HEK293 (cell line): ENCODE data around the gene ZSWIM4.

ENCODE experiments used
- CTCF ChIA-PET: fragments of 350-600 bp; formaldehyde crosslinking; extraction: SDS; loops from one replicate; lab custom pipeline; 2021; ENCODE audit warnings: antibody characterized with exemption; lab: Yijun Ruan, JAX
- POLR2A ChIA-PET: fragments of 300-600 bp; formaldehyde crosslinking; extraction: SDS; loops from one replicate; lab custom pipeline; 2020; ENCODE audit warnings: antibody characterized with exemption, inconsistent platforms; lab: Yijun Ruan, JAX
- H3K27ac ChIP-seq: fragments of 200-500 bp; sonication (Bioruptor generic); 2 replicates; pipeline ENCODE4 v1.5.1; 2014; ENCODE audit warnings: low read depth, low read length, control low read depth, inconsistent platforms; ENCODE audit errors: extremely low read depth
- H3K36me3 ChIP-seq, 2 experiments: fragments of 200-500 bp in 1 of 2; sonication (Bioruptor generic) in 1 of 2; 1 replicate in 1 of 2; 2 replicates in 1 of 2; pipeline ENCODE4 v1.5.1; 2014 to 2017; ENCODE audit warnings: inconsistent platforms in 2 of 2, low read length in 2 of 2; ENCODE audit not compliant: control insufficient read depth in 2 of 2, insufficient read depth in 1 of 2
- H3K4me1 ChIP-seq: fragments of 200-500 bp; sonication (Bioruptor generic); 2 replicates; pipeline ENCODE4 v1.5.1; 2014; ENCODE audit warnings: mild to moderate bottlenecking, low read length, inconsistent platforms; ENCODE audit not compliant: control insufficient read depth, insufficient read depth
- H3K4me3 ChIP-seq: 2 replicates; pipeline ENCODE4 v1.5.1; 2011; ENCODE audit warnings: low read depth, mild to moderate bottlenecking, control low read depth, low read length, moderate library complexity
- H3K9me3 ChIP-seq: fragments of 200-500 bp; sonication (Bioruptor generic); 2 replicates; pipeline ENCODE4 v1.5.1; 2014; ENCODE audit warnings: low read depth, low read length, inconsistent platforms; ENCODE audit not compliant: control insufficient read depth, insufficient read depth
- BCL6B ChIP-seq: fragments of 450-650 bp; formaldehyde crosslinking; IDR thresholded peaks from 2 replicates; pipeline ENCODE4 v1.5.1; 2017; ENCODE audit warnings: missing biosample characterization, missing genetic modification characterization
- CTCF ChIP-seq: fragments of 450-650 bp; formaldehyde crosslinking; IDR thresholded peaks from 2 replicates; pipeline ENCODE4 v1.5.1; 2016; ENCODE audit warnings: missing biosample characterization, missing genetic modification characterization
- PBX3 ChIP-seq: sonication (generic); formaldehyde crosslinking; IDR thresholded peaks from 2 replicates; pipeline ENCODE4 v1.8.1; 2022; ENCODE audit warnings: mild to moderate bottlenecking, moderate library complexity, missing genetic modification reagents
- PRDM4 ChIP-seq: fragments of 450-650 bp; formaldehyde crosslinking; IDR thresholded peaks from 2 replicates; pipeline ENCODE4 v1.5.1; 2017; ENCODE audit warnings: missing biosample characterization, missing genetic modification characterization
- ZBTB11 ChIP-seq: fragments of 450-650 bp; formaldehyde crosslinking; conservative IDR thresholded peaks from 2 replicates; pipeline ENCODE4 v1.5.1; 2016; ENCODE audit warnings: low read depth, missing biosample characterization, missing genetic modification characterization
- ZBTB6 ChIP-seq: fragments of 450-650 bp; formaldehyde crosslinking; IDR thresholded peaks from 2 replicates; pipeline ENCODE4 v1.5.1; 2017; ENCODE audit warnings: missing biosample characterization, missing genetic modification characterization
- ZNF23 ChIP-seq: fragments of 450-650 bp; formaldehyde crosslinking; IDR thresholded peaks from 2 replicates; pipeline ENCODE4 v1.5.1; 2016; ENCODE audit warnings: missing biosample characterization, missing genetic modification characterization, borderline replicate concordance
- ZNF239 ChIP-seq: fragments of 450-650 bp; formaldehyde crosslinking; IDR thresholded peaks from 2 replicates; pipeline ENCODE4 v1.5.1; 2016; ENCODE audit warnings: missing biosample characterization, missing genetic modification characterization
- ZNF473 ChIP-seq: fragments of 450-650 bp; formaldehyde crosslinking; IDR thresholded peaks from 2 replicates; pipeline ENCODE4 v1.5.1; 2017; ENCODE audit warnings: missing biosample characterization, missing genetic modification characterization
- ZNF488 ChIP-seq: fragments of 450-650 bp; formaldehyde crosslinking; IDR thresholded peaks from 2 replicates; pipeline ENCODE4 v1.5.1; 2016; ENCODE audit warnings: missing biosample characterization, missing genetic modification characterization
- ZNF626 ChIP-seq: fragments of 450-650 bp; sonication (Bioruptor Pico); formaldehyde crosslinking; IDR thresholded peaks from 2 replicates; pipeline ENCODE4 v1.5.1; 2018; ENCODE audit warnings: missing biosample characterization, missing genetic modification characterization, inconsistent platforms
- ZNF677 ChIP-seq: fragments of 450-650 bp; IDR thresholded peaks from 2 replicates; pipeline ENCODE4 v1.5.0; 2018; ENCODE audit warnings: missing biosample characterization, mild to moderate bottlenecking, missing genetic modification characterization, moderate library complexity
- ZNF692 ChIP-seq: fragments of 450-650 bp; formaldehyde crosslinking; IDR thresholded peaks from 2 replicates; pipeline ENCODE4 v1.5.1; 2016; ENCODE audit warnings: missing biosample characterization, missing genetic modification characterization
- ZNF76 ChIP-seq: fragments of 450-650 bp; formaldehyde crosslinking; IDR thresholded peaks from 2 replicates; pipeline ENCODE4; 2016; ENCODE audit warnings: low read depth, missing biosample characterization, missing genetic modification characterization, borderline replicate concordance
- ZSCAN4 ChIP-seq: fragments of 450-650 bp; formaldehyde crosslinking; IDR thresholded peaks from 2 replicates; pipeline ENCODE4 v1.5.1; 2017; ENCODE audit warnings: missing biosample characterization, missing genetic modification characterization

Gene ZSWIM4

GRCh38 chr19:13784731-13785452 is 10.4 kb upstream of the ZSWIM4 start (continued):
- 0 out of 2 replicates have a peak, but pooled peaks have one; percentile 27 for TF ChIP-seq CTCF (tag by site-specific recombination)
- TF ChIP-seq PBX3 (CRISPR knock-in tag): no peak
- TF ChIP-seq ZNF692: no peak

GRCh38 chr19:13788991-13789390 is 6.3 kb upstream of the ZSWIM4 start:
- ChIA-PET CTCF (no interaction called here), POLR2A (interaction anchor here (1.0 to 1.9 kb wide), 2 partner anchors 9 to 15 kb away, joined by 3 to 7 read pairs; partner anchors contain the start of gene C19orf53)
- Histone ChIP-seq H3K27ac (no peak overlapping the region), H3K4me1 (no peaks in the 10 kb centered on the region; the same call in 1 of the 2 replicates), H3K9me3 (no peaks in the 10 kb centered on the region), H3K4me3 (no peak overlapping the region), H3K36me3 (no peaks in the 10 kb centered on the region)
- no peak for TF ChIP-seq BCL6B (tag by site-specific recombination)
- TF ChIP-seq ZBTB6: peak; percentile 85; the same call in 1 of the 2 replicates

GRCh38 chr19:13790354-13790753 is 4.9 kb upstream of the ZSWIM4 start:
- POLR2A ChIA-PET: no interaction called here
- CTCF ChIA-PET: interaction anchor here (1.0 kb wide), 1 partner anchor 283 kb away, joined by 3 read pairs; no protein-coding TSS in a partner anchor
- Histone ChIP-seq H3K4me1 (peaks cover 5% of the 10 kb centered on the region), H3K36me3 (no peaks in the 10 kb centered on the region), H3K9me3 (no peaks in the 10 kb centered on the region), H3K27ac (no peak overlapping the region), H3K4me3 (no peak overlapping the region)
- TF ChIP-seq ZNF23 (no peak), ZNF488 (tag by site-specific recombination) (no peak), ZNF76 (tag by site-specific recombination) (no peak), ZNF473 (tag by site-specific recombination) (no peak), ZNF626 (tag by site-specific recombination) (no peak), ZNF677 (tag by site-specific recombination) (no peak), ZSCAN4 (tag by site-specific recombination) (no peak), PRDM4 (tag by site-specific recombination) (no peak), ZBTB11 (tag by site-specific recombination) (no peak), ZNF239 (tag by site-specific recombination) (no peak)
